LNCAP (cell line): ENCODE data around the gene RPL36A.

Source experiments
- TF ChIP-seq, protein P1 (sequence below): fragments of 450-650 bp; IDR thresholded peaks from 2 replicates; pipeline ENCODE4 v1.5.1; 2017; ENCODE audit warnings: mild to moderate bottlenecking

RPL36A gene

DNA sequence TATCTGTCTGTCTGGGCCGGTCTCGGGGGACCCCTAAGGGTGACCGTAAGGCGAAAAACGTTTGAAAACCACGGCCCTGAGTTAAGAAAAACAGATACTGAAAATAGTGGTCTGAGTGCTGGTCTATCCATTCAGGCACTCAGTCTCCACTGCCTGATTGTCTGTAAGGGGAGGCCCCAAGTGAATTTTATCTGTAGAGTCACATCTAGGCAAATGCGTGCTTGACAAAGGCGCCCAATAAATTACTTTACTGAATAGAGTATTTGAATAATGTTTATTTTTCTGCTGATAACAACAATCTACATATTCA, 17.7 kb downstream of the RPL36A start:
- TF ChIP-seq, protein P1, sequence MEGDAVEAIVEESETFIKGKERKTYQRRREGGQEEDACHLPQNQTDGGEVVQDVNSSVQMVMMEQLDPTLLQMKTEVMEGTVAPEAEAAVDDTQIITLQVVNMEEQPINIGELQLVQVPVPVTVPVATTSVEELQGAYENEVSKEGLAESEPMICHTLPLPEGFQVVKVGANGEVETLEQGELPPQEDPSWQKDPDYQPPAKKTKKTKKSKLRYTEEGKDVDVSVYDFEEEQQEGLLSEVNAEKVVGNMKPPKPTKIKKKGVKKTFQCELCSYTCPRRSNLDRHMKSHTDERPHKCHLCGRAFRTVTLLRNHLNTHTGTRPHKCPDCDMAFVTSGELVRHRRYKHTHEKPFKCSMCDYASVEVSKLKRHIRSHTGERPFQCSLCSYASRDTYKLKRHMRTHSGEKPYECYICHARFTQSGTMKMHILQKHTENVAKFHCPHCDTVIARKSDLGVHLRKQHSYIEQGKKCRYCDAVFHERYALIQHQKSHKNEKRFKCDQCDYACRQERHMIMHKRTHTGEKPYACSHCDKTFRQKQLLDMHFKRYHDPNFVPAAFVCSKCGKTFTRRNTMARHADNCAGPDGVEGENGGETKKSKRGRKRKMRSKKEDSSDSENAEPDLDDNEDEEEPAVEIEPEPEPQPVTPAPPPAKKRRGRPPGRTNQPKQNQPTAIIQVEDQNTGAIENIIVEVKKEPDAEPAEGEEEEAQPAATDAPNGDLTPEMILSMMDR: no peak

DNA sequence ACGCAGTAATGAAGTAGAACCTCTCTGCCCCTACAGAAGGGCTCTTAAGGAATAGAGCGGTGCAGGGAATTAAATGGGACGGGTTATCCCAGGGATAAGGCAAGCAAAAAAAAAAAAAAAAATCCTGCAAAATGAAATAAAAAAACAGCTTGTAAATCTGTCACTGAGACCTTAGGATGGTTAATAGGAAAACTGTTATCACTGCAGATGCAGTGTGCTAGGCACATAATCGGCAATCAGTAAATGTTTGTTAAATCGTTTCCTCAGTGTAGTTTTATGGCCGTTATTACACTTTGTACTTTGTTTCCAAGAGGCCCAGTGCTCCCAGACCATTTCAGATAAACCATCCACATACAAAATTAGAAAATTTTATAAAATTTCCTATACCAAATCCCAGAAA, 18.2 kb downstream of the RPL36A start:
- TF ChIP-seq, protein P1: no peak

DNA sequence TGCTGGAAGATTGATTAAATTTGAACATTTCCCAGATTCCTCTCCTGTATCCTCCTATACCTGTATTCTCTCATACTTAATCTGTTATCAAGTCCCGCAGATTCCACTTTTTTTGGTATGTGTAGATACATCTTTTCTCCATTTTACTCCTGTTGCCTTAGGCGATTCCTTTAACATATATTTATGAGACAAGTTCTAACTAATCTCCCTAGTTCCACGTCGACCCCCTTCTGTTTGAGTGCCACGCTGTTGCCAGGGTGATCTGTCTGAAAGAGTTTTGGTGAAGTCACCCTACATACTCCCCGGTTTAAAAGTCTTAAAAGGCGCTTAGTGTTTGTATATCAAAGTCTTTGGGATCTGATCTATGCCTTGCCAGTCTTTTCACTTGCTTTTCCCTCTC, 19.6 kb downstream of the RPL36A start:
- TF ChIP-seq, protein P1: no peak

DNA sequence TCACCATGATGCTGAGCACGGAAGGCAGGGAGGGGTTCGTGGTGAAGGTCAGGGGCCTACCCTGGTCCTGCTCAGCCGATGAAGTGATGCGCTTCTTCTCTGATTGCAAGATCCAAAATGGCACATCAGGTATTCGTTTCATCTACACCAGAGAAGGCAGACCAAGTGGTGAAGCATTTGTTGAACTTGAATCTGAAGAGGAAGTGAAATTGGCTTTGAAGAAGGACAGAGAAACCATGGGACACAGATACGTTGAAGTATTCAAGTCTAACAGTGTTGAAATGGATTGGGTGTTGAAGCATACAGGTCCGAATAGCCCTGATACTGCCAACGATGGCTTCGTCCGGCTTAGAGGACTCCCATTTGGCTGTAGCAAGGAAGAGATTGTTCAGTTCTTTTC, 21.2 kb downstream of the RPL36A start:
- TF ChIP-seq, protein P1: no peak

DNA sequence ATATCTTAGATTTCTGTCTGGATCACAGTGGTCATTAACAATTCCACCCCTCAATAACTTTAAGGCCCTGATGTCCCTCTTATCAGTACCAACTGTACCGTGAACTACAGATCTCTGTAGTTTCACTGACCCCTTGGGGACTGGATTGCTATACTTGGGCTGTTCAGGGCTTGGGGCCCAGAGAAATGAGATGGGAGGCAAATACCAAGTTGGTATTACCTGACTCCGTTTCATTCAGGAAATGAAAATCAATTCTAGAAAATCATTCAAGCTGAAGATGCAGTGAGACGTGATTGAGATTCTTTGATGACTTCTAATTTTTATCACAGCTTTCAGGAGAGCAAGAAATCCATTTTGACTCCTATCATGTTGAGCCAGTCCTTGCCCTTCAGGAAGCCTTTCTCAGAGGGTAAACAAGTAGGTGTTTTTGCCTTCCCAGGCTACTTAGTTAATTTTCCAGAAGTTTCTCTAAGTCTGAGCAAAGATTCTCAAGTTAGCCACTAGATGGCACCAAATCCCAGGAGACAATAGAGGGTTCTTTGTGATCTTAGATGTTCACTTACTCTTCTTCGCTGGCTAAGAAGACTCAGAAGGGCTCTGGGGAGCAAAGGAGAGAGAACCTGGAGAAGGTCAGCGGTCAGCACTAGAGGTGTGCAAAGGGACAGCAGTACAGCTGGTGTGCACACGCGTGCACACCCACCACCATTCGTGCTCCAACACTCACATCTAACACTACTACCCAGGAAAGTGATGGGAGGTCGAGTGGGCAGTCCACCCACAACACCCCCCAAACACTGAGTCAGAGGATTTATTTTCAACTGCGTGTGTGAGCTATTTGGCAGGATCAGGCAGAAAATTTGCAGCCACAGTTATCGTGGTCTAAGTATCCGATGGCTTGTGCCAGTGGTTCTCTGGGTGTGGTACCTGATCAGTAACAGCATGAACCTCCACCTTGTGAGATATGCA, 24.7 kb downstream of the RPL36A start:
- TF ChIP-seq, protein P1: peak; percentile 46

DNA sequence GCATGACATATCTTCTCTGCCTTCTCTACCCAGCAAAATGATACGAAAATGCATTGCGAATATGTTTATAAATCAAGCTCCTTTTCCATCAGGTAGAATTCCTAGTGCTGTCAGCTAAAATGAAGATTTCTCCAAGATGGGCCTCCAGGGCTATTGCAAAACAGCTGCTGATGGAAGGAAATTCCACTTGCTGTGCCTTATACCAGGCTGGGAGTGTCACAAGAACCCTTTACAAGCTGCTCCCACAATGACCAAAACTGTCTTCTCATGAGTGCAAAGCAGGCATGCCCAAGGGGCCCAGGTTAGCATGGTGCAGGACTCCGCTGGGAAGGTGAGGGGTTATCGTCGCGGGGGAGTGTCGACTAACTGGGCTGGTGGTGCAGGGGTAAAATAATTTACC, 25.9 kb downstream of the RPL36A start:
- TF ChIP-seq, protein P1: no peak

DNA sequence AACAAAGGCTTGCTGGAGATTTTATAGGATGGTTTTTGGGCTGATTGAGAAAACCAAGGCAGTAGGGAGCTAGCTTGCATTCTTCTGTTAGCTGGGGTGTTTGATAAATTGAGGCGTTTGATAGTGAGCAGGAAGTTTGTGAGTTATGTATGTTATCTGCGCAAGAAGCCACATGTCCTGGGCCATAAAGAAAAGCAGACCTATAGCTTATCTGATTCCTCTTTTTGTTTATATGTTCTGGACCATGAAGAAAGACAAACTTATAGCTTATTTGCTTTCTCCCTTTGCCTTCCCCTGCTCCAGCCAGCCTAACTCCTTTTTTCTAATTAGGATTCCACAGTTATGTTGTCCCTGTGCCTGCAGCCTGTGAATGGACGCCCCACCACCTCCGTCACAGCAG, 26.4 kb downstream of the RPL36A start:
- TF ChIP-seq, protein P1: no peak
